Subcutaneous adipose tissue (tissue), 4 donors: Measurements from ENCODE around the gene HOXD9. TPM values are rescaled to one million over a fixed set of nuclear protein-coding genes. Genes with fewer than 3 reads are reported as not detected.

Experiments
- CTCF ChIP-seq: fragments of 450-650 bp; IDR thresholded peaks from one replicate; pipeline ENCODE4 v1.5.1; 2016; ENCODE audit warnings: low read depth, mild to moderate bottlenecking, control low read depth, antibody characterized with exemption, moderate library complexity
- total RNA-seq, 4 donors: library from RNA; depleted of rRNA; stranded (reverse); fragments of >200 nt; gene quantifications; one replicate each; pipeline ENCODE4 v1.1.0, GENCODE V29; 2016

The HOXD9 gene
- total RNA-seq, 4 donors from 2014 or later = 1.9 to 6.4 (median 3.7) TPM

- TF ChIP-seq CTCF = no peak
Measured at GRCh38 chr2:176165370-176166050, 43.0 kb downstream of the HOXD9 start.

- TF ChIP-seq CTCF = no peak
Measured at GRCh38 chr2:176166272-176166671, 43.8 kb downstream of the HOXD9 start.

GRCh38 chr2:176167398-176167797, 44.9 kb downstream of the HOXD9 start:
- TF ChIP-seq CTCF = no peak

- no peak for TF ChIP-seq CTCF
Measured at GRCh38 chr2:176169181-176169580, 46.7 kb downstream of the HOXD9 start.

- no peak for TF ChIP-seq CTCF
Measured at GRCh38 chr2:176169711-176170110, 47.2 kb downstream of the HOXD9 start.

- no peak for TF ChIP-seq CTCF
Measured at GRCh38 chr2:176170602-176171305, 48.2 kb downstream of the HOXD9 start.

- no peak for TF ChIP-seq CTCF
Measured at GRCh38 chr2:176171351-176172006, 49.0 kb downstream of the HOXD9 start.
